Ascending aorta (tissue), 2 donors: ENCODE measurements around the gene PLPP1. TPM values are rescaled to one million over a fixed set of nuclear protein-coding genes. Genes with fewer than 3 reads are reported as not detected.
A peak's percentile ranks its signal among the peaks of the same experiment; 100 is the strongest.

Experiments
- DNase-seq, 2 donors: peaks; one replicate each; pipeline ENCODE4 v3.0.0-alpha.2; 2019; ENCODE audit warnings: low spot score in 2 of 2
- H3K27ac ChIP-seq, 2 donors: fragments of 200-600 bp; sonication (generic); one replicate each; pipeline ENCODE4 v1.5.1; 2016 to 2017; ENCODE audit warnings: mild to moderate bottlenecking in 1 of 2
- H3K27me3 ChIP-seq: fragments of 200-600 bp; sonication (generic); one replicate; pipeline ENCODE4 v1.5.1; 2017
- H3K36me3 ChIP-seq, 2 donors: fragments of 200-600 bp; sonication (generic); one replicate each; pipeline ENCODE4 v1.5.1; 2016
- H3K4me1 ChIP-seq, 2 donors: fragments of 200-600 bp; sonication (generic); one replicate each; pipeline ENCODE4 v1.5.1; 2016 to 2017; ENCODE audit warnings: mild to moderate bottlenecking in 1 of 2
- H3K4me3 ChIP-seq, 2 donors: fragments of 200-600 bp; sonication (generic); one replicate each; pipeline ENCODE4 v1.5.1; 2016 to 2017; ENCODE audit warnings: mild to moderate bottlenecking in 1 of 2
- H3K9me3 ChIP-seq, 2 donors: fragments of 200-600 bp; sonication (generic); one replicate each; pipeline ENCODE4 v1.5.1; 2016
- CTCF ChIP-seq, 3 experiments: fragments of 200-600 bp in 2 of 3; fragments of 450-650 bp in 1 of 3; sonication (generic) in 2 of 3; IDR thresholded peaks; one replicate each; pipeline ENCODE4 v1.5.1; 2016 to 2019; ENCODE audit warnings: antibody characterized with exemption in 3 of 3, mild to moderate bottlenecking in 1 of 3, moderate library complexity in 1 of 3
- intact Hi-C: fragments of 100-400 bp; cut with DNase I; formaldehyde crosslinking; loops from one replicate; pipeline ENCODE4 v1.15.1; 2023
- total RNA-seq: library from RNA; depleted of rRNA; stranded (reverse); fragments of >200 nt; gene quantifications from one replicate; pipeline ENCODE4 v1.1.0, GENCODE V29; 2016

Gene PLPP1
- total RNA-seq, 1 donor from 2014 or later = 1,314 TPM

GRCh38 chr5:55454282-55454681, 80.5 kb downstream of the PLPP1 start:
- Histone ChIP-seq H3K27ac (no peak overlapping the region), H3K9me3 (no peaks in the 10 kb centered on the region), H3K4me3 (no peak overlapping the region), H3K27me3 (no peaks in the 10 kb centered on the region), H3K4me1 (peaks cover 3 to 12% of the 10 kb centered on the region in 2 donors), H3K36me3 (peaks cover 0 to 5% of the 10 kb centered on the region in 2 donors)
- no peak for DNase-seq
- no peak for TF ChIP-seq CTCF (IDR thresholded peaks at IDR 0.05)
- intact Hi-C loops = no loop called here

DNA sequence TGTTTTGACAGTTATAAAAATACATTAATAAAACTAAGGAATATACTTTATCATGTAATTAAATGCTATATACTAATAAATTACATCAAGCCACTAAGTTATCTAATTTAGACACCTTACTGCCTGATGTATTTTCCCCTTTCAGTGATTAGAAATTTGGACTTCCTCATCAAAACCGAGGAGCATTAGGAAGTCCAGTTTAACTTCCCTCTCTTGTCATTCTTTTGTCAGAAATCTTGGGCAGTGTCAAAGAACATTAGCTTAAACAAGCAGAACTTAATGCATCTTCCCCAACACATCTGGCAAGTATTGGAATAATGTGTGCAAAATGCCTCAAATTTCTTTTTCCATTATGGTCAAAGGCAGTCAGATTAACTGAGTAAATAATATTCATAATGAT, 81.6 kb downstream of the PLPP1 start:
- peaks cover 3 to 14% of the 10 kb centered on the region in 2 donors for H3K4me1 ChIP-seq
- peaks cover 0 to 5% of the 10 kb centered on the region in 2 donors for H3K36me3 ChIP-seq
- no peak for DNase-seq
- no peak for TF ChIP-seq CTCF (IDR thresholded peaks at IDR 0.05)
- no peak overlapping the region for H3K27ac ChIP-seq
- intact Hi-C loops = no loop called here
- no peaks in the 10 kb centered on the region for H3K9me3 ChIP-seq
- H3K27me3 ChIP-seq = no peaks in the 10 kb centered on the region
- H3K4me3 ChIP-seq = no peak overlapping the region

- H3K4me1 ChIP-seq = peaks cover 3 to 18% of the 10 kb centered on the region in 2 donors
- H3K36me3 ChIP-seq = peaks cover 0 to 5% of the 10 kb centered on the region in 2 donors
- intact Hi-C loops = no loop called here
- no peaks in the 10 kb centered on the region for H3K27me3 ChIP-seq
- no peak overlapping the region for H3K27ac ChIP-seq
- no peak for TF ChIP-seq CTCF (IDR thresholded peaks at IDR 0.05)
- DNase-seq = no peak
- H3K4me3 ChIP-seq = no peak overlapping the region
- H3K9me3 ChIP-seq = no peaks in the 10 kb centered on the region
Measured at GRCh38 chr5:55451976-55452375, 82.8 kb downstream of the PLPP1 start.

GRCh38 chr5:55450050-55450765, 84.6 kb downstream of the PLPP1 start:
- intact Hi-C loops = no loop called here
- Histone ChIP-seq H3K27ac (peak overlapping the region in 1 of 2 donors; percentile 39), H3K27me3 (no peaks in the 10 kb centered on the region), H3K4me1 (peaks cover 3 to 23% of the 10 kb centered on the region in 2 donors), H3K9me3 (no peaks in the 10 kb centered on the region), H3K36me3 (peaks cover 0 to 5% of the 10 kb centered on the region in 2 donors), H3K4me3 (no peak overlapping the region)
- TF ChIP-seq CTCF (IDR thresholded peaks at IDR 0.05) = no peak
- DNase-seq = no peak

- Histone ChIP-seq H3K4me1 (peaks cover 0 to 19% of the 10 kb centered on the region in 2 donors), H3K36me3 (peaks cover 0 to 6% of the 10 kb centered on the region in 2 donors), H3K27me3 (no peaks in the 10 kb centered on the region), H3K9me3 (no peaks in the 10 kb centered on the region), H3K27ac (peak overlapping the region in 1 of 2 donors; percentile 10), H3K4me3 (no peak overlapping the region)
- no peak for TF ChIP-seq CTCF (IDR thresholded peaks at IDR 0.05)
- intact Hi-C loops = no loop called here
- DNase-seq = no peak
Measured at GRCh38 chr5:55446640-55447351, 88.0 kb downstream of the PLPP1 start.
